Osteoblast (primary cell): ENCODE results near the gene SYT15. TPM values are rescaled to one million over a fixed set of nuclear protein-coding genes. Genes with fewer than 3 reads are reported as not detected.
"Not testable (repeated sequence)": the region's sequence is repeated elsewhere in the genome, so short reads cannot be mapped to it uniquely, and the experiment has no call there.

Experiments
- DNase-seq: peaks from one replicate; pipeline ENCODE4 v3.0.0; 2011; ENCODE audit warnings: low spot score, mixed read lengths; ENCODE audit not compliant: insufficient read length; ENCODE audit errors: missing footprints
- H2AFZ ChIP-seq: 2 replicates; pipeline ENCODE4 v1.6.0; 2011; ENCODE audit warnings: mild to moderate bottlenecking, low read length
- H3K27ac ChIP-seq: 2 replicates; pipeline ENCODE4 v1.5.1; 2011; ENCODE audit warnings: mild to moderate bottlenecking, low read depth, low read length, moderate library complexity
- H3K27me3 ChIP-seq: 2 replicates; pipeline ENCODE4 v1.6.0; 2012; ENCODE audit warnings: mild to moderate bottlenecking, control low read depth, inconsistent platforms, low read length, moderate library complexity; ENCODE audit not compliant: insufficient read depth
- H3K36me3 ChIP-seq: 2 replicates; pipeline ENCODE4 v1.5.1; 2011; ENCODE audit warnings: mild to moderate bottlenecking, low read length, control low read depth, moderate library complexity; ENCODE audit not compliant: insufficient read depth
- H3K4me1 ChIP-seq: 2 replicates; pipeline ENCODE4 v1.5.1; 2011; ENCODE audit warnings: mild to moderate bottlenecking, low read length, control low read depth, moderate library complexity; ENCODE audit not compliant: insufficient read depth
- H3K4me2 ChIP-seq: 2 replicates; pipeline ENCODE4 v1.6.0; 2011; ENCODE audit warnings: mild to moderate bottlenecking, low read length; ENCODE audit not compliant: insufficient read depth
- H3K4me3 ChIP-seq: fragments of 200-600 bp; sonication (generic); 3 replicates; pipeline ENCODE4 v1.5.1; 2012; ENCODE audit warnings: mild to moderate bottlenecking, low read length, inconsistent platforms; ENCODE audit not compliant: insufficient read depth
- H3K79me2 ChIP-seq: 2 replicates; pipeline ENCODE4 v1.6.0; 2012; ENCODE audit warnings: mild to moderate bottlenecking, low read length, control low read depth, inconsistent platforms; ENCODE audit not compliant: insufficient read depth
- H3K9me3 ChIP-seq: 2 replicates; pipeline ENCODE4 v1.5.1; 2011; ENCODE audit warnings: low read depth, low read length, control low read depth
- H4K20me1 ChIP-seq: 2 replicates; pipeline ENCODE4 v1.6.0; 2012; ENCODE audit warnings: mild to moderate bottlenecking, low read length, control low read depth; ENCODE audit not compliant: insufficient read depth
- total RNA-seq: library from RNA; depleted of rRNA; stranded (reverse); fragments of >200 nt; gene quantifications from 2 replicates; pipeline ENCODE4 v1.2.3, GENCODE V29; 2012

The SYT15 gene
- total RNA-seq, 1 donor = under 0.01 TPM

- not testable (repeated sequence) for H4K20me1 ChIP-seq, H3K4me3 ChIP-seq, H3K36me3 ChIP-seq, H3K4me2 ChIP-seq, H2AFZ ChIP-seq, H3K27me3 ChIP-seq, H3K4me1 ChIP-seq, H3K27ac ChIP-seq, H3K79me2 ChIP-seq, DNase-seq, H3K9me3 ChIP-seq
These were observed 5.0 kb upstream of the SYT15 start for GRCh38 chr10:46573884-46574283.

- not testable (repeated sequence) for H3K79me2 ChIP-seq, H3K4me1 ChIP-seq, H3K27ac ChIP-seq, H3K4me2 ChIP-seq, H4K20me1 ChIP-seq, H3K36me3 ChIP-seq, H3K4me3 ChIP-seq, H3K27me3 ChIP-seq, H3K9me3 ChIP-seq, DNase-seq, H2AFZ ChIP-seq
These were observed 1.1 kb upstream of the SYT15 start for GRCh38 chr10:46577624-46578473.

- H3K9me3 ChIP-seq, H3K36me3 ChIP-seq, H3K27ac ChIP-seq, H3K27me3 ChIP-seq, H4K20me1 ChIP-seq, H2AFZ ChIP-seq, H3K4me3 ChIP-seq, H3K4me1 ChIP-seq, DNase-seq, H3K79me2 ChIP-seq, H3K4me2 ChIP-seq: not testable (repeated sequence)
These were observed 450 bp downstream of the SYT15 start for GRCh38 chr10:46579378-46579777.

- not testable (repeated sequence) for DNase-seq, H3K27ac ChIP-seq, H4K20me1 ChIP-seq, H3K36me3 ChIP-seq, H3K79me2 ChIP-seq, H3K4me3 ChIP-seq, H3K27me3 ChIP-seq, H3K4me1 ChIP-seq, H3K9me3 ChIP-seq, H2AFZ ChIP-seq, H3K4me2 ChIP-seq
These were observed 3.1 kb downstream of the SYT15 start for GRCh38 chr10:46581997-46582396.

GRCh38 chr10:46582568-46582967, 3.6 kb downstream of the SYT15 start:
- not testable (repeated sequence) for H3K27ac ChIP-seq, H3K9me3 ChIP-seq, H3K36me3 ChIP-seq, H3K4me2 ChIP-seq, DNase-seq, H3K27me3 ChIP-seq, H2AFZ ChIP-seq, H3K79me2 ChIP-seq, H3K4me1 ChIP-seq, H4K20me1 ChIP-seq, H3K4me3 ChIP-seq

GRCh38 chr10:46584196-46584595, 5.3 kb downstream of the SYT15 start:
- not testable (repeated sequence) for H3K36me3 ChIP-seq, H3K79me2 ChIP-seq, H3K4me2 ChIP-seq, H3K9me3 ChIP-seq, H3K27me3 ChIP-seq, H4K20me1 ChIP-seq, DNase-seq, H3K27ac ChIP-seq, H2AFZ ChIP-seq, H3K4me1 ChIP-seq, H3K4me3 ChIP-seq

- H3K4me2 ChIP-seq, H2AFZ ChIP-seq, DNase-seq, H3K79me2 ChIP-seq, H3K9me3 ChIP-seq, H4K20me1 ChIP-seq, H3K36me3 ChIP-seq, H3K27ac ChIP-seq, H3K27me3 ChIP-seq, H3K4me1 ChIP-seq, H3K4me3 ChIP-seq: not testable (repeated sequence)
These were observed 6.3 kb downstream of the SYT15 start for GRCh38 chr10:46585246-46585645.

- H3K79me2 ChIP-seq, H3K4me1 ChIP-seq, H3K27ac ChIP-seq, H3K27me3 ChIP-seq, H3K36me3 ChIP-seq, H4K20me1 ChIP-seq, H2AFZ ChIP-seq, H3K4me2 ChIP-seq, DNase-seq, H3K4me3 ChIP-seq, H3K9me3 ChIP-seq: not testable (repeated sequence)
These were observed 8.6 kb downstream of the SYT15 start for GRCh38 chr10:46587546-46587945.

- H3K4me1 ChIP-seq, H3K4me2 ChIP-seq, H3K36me3 ChIP-seq, H3K27ac ChIP-seq, H3K27me3 ChIP-seq, H3K4me3 ChIP-seq, DNase-seq, H2AFZ ChIP-seq, H3K9me3 ChIP-seq, H3K79me2 ChIP-seq, H4K20me1 ChIP-seq: not testable (repeated sequence)
These were observed 9.3 kb downstream of the SYT15 start for GRCh38 chr10:46588221-46588620.
